NCI-H748 treated with DMSO at 0.1 percent for 48 hours (cell line): Measurements from ENCODE around the gene TBRG4.

Source experiments
- DNase-seq: peaks from one replicate; lab custom pipeline; 2025; lab: John Stamatoyannopoulos, UW

Gene TBRG4

GRCh38 chr7:45088821-45089340, 22.6 kb downstream of the TBRG4 start, which contains the start of gene NACAD:
TSS of gene NACAD (minus strand) at chr7:45088969. CDS start at chr7:45088894, 75 bp downstream.
- peak; percentile 71 for DNase-seq

- DNase-seq: no peak
Observed at GRCh38 chr7:45088146-45088701, 23.3 kb downstream of the TBRG4 start.

- DNase-seq: no peak
Observed at GRCh38 chr7:45087301-45088145, 24.0 kb downstream of the TBRG4 start.

GRCh38 chr7:45086331-45087065, 25.0 kb downstream of the TBRG4 start:
- DNase-seq: no peak

- no peak for DNase-seq
Observed at GRCh38 chr7:45085619-45086200, 25.8 kb downstream of the TBRG4 start.

- no peak for DNase-seq
Observed at GRCh38 chr7:45084901-45085618, 26.4 kb downstream of the TBRG4 start.

GRCh38 chr7:45084336-45084735, 27.2 kb downstream of the TBRG4 start:
- DNase-seq: no peak

- DNase-seq: no peak
Observed at GRCh38 chr7:45082831-45083331, 28.6 kb downstream of the TBRG4 start.

GRCh38 chr7:45082031-45082830, 29.3 kb downstream of the TBRG4 start:
- DNase-seq: no peak

GRCh38 chr7:45081670-45081974, 29.9 kb downstream of the TBRG4 start:
- no peak for DNase-seq

GRCh38 chr7:45080958-45081669, 30.4 kb downstream of the TBRG4 start:
- no peak for DNase-seq

GRCh38 chr7:45080265-45080957, 31.1 kb downstream of the TBRG4 start:
- no peak for DNase-seq

- no peak for DNase-seq
Observed at GRCh38 chr7:45078125-45078681, 33.3 kb downstream of the TBRG4 start.

- DNase-seq: no peak
Observed at GRCh38 chr7:45077579-45077978, 33.9 kb downstream of the TBRG4 start.

- DNase-seq: no peak
Observed at GRCh38 chr7:45076946-45077345, 34.6 kb downstream of the TBRG4 start.

GRCh38 chr7:45075871-45076796, 35.4 kb downstream of the TBRG4 start:
- no peak for DNase-seq

GRCh38 chr7:45075355-45075644, 36.2 kb downstream of the TBRG4 start:
- no peak for DNase-seq
